K562 (cell line): ENCODE results near the gene ZBTB44. TPM values are rescaled to one million over a fixed set of nuclear protein-coding genes. Genes with fewer than 3 reads are reported as not detected.

Source experiments
- CREM ChIP-seq: IDR thresholded peaks from 2 replicates; pipeline ENCODE4 v1.6.1; 2014; ENCODE audit warnings: antibody characterized with exemption, low read depth
- SMAD1 ChIP-seq: fragments of 150-350 bp; IDR thresholded peaks from 2 replicates; pipeline ENCODE4 v1.6.1; 2014; ENCODE audit warnings: low read length, low read depth; ENCODE audit not compliant: partially characterized antibody
- UBTF ChIP-seq, 2 experiments: IDR thresholded peaks; 2 replicates each; pipeline ENCODE4 v1.6.1; 2012; ENCODE audit warnings: improper control_type of control experiment in 2 of 2, low read depth in 2 of 2, low read length in 2 of 2, borderline replicate concordance in 1 of 2
- ZNF445 ChIP-seq: fragments of 250-450 bp; sonication (Bioruptor Pico); IDR thresholded peaks from 2 replicates; pipeline ENCODE4 v1.4.0; 2020; ENCODE audit warnings: low read depth, mild to moderate bottlenecking, moderate library complexity
- ZNF785 ChIP-seq: fragments of 250-450 bp; sonication (Bioruptor Pico); IDR thresholded peaks from 2 replicates; pipeline ENCODE4 v1.4.0; 2020; ENCODE audit warnings: mild to moderate bottlenecking
- ZZZ3 ChIP-seq: fragments of 450-650 bp; IDR thresholded peaks from 2 replicates; pipeline ENCODE4 v1.6.1; 2016; ENCODE audit warnings: antibody characterized with exemption, mild to moderate bottlenecking, moderate library complexity
- polyA plus RNA-seq, 8 experiments: library from polyadenylated mRNA; depleted of rRNA in 4 of 8; stranded (reverse) in 5 of 8; unstranded in 3 of 8; fragments of >200 nt; fragmentation: Nextera tagmentation in 2 of 8; fragmentation: Illumina TruSeq in 1 of 8; extraction: Ambion mirVana in 2 of 8; extraction: Trizol in 1 of 8; gene quantifications; 2 replicates each; pipeline versions ENCODE4 v1.2.1 to v1.2.3, GENCODE V29; 2011 to 2014; ENCODE audit warnings: inconsistent platforms in 1 of 8, missing spikeins in 1 of 8
- total RNA-seq, 7 experiments: library from RNA; depleted of rRNA in 6 of 7; stranded (reverse); fragments of >200 nt in 6 of 7; fragmentation: Illumina TruSeq in 2 of 7; extraction: Trizol in 2 of 7; gene quantifications; 2 replicates each; pipeline versions ENCODE4 v1.2.1 to v1.2.3, GENCODE V29; 2011 to 2021; ENCODE audit warnings: low replicate concordance in 1 of 7
- TF ChIP-seq, protein P1 (sequence below): sonication (generic); formaldehyde crosslinking; IDR thresholded peaks from 2 replicates; pipeline ENCODE4 v1.8.0; 2022; ENCODE audit warnings: missing genetic modification reagents, mild to moderate bottlenecking, borderline replicate concordance
- TF ChIP-seq, protein P2 (sequence below): fragments of 250-450 bp; sonication (Bioruptor Pico); IDR thresholded peaks from 2 replicates; pipeline ENCODE4 v1.5.0; 2020; ENCODE audit warnings: mild to moderate bottlenecking

ZBTB44 gene
- total and polyA plus RNA-seq, 9 of the 15 experiments (the other 6 are each of a cell fraction or from before 2014, with no cell fraction given), result 4.7 to 27.1 (median 17.3) TPM

DNA sequence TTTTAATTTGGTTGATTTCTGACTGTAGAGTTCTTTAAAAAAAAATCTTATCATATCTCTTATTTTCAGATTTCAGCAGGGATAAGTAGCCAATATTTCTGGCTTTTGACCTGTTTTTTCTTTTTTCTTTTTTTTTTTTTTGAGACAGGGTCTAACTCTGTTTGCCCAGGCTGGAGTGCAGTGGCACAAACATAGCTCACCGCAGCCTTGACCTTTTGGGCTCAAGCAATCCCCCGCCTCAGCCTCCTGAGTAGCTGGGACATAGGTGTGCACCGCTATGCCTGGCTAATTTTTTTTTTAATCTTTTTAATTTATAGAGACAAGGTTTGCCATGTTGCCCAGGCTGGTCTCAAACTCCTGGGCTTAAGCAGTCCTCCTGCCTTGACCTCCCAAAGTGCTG is 23.9 kb upstream of the ZBTB44 start (continued):
- TF ChIP-seq, protein P1, sequence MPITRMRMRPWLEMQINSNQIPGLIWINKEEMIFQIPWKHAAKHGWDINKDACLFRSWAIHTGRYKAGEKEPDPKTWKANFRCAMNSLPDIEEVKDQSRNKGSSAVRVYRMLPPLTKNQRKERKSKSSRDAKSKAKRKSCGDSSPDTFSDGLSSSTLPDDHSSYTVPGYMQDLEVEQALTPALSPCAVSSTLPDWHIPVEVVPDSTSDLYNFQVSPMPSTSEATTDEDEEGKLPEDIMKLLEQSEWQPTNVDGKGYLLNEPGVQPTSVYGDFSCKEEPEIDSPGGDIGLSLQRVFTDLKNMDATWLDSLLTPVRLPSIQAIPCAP, result no peak
- TF ChIP-seq ZNF445 (CRISPR knock-in tag), result no peak
- TF ChIP-seq ZNF785, result no peak
- no peak for TF ChIP-seq SMAD1
- TF ChIP-seq, protein P2, sequence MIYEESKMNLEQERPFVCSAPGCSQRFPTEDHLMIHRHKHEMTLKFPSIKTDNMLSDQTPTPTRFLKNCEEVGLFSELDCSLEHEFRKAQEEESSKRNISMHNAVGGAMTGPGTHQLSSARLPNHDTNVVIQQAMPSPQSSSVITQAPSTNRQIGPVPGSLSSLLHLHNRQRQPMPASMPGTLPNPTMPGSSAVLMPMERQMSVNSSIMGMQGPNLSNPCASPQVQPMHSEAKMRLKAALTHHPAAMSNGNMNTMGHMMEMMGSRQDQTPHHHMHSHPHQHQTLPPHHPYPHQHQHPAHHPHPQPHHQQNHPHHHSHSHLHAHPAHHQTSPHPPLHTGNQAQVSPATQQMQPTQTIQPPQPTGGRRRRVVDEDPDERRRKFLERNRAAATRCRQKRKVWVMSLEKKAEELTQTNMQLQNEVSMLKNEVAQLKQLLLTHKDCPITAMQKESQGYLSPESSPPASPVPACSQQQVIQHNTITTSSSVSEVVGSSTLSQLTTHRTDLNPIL (CRISPR knock-in tag), result no peak
- no peak for TF ChIP-seq UBTF (IDR thresholded peaks at IDR 0.05; ENCODE audit: borderline replicate concordance in 1 of 2, low read depth in 2 of 2, low read length in 2 of 2)
- no peak for TF ChIP-seq ZZZ3
- TF ChIP-seq CREM, result no peak
